Mucosa of descending colon (tissue), 3 donors: ENCODE data around the gene TPST1. TPM values are rescaled to one million over a fixed set of nuclear protein-coding genes. Genes with fewer than 3 reads are reported as not detected.
"Not testable (repeated sequence)": the region's sequence is repeated elsewhere in the genome, so short reads cannot be mapped to it uniquely, and the experiment has no call there.

ENCODE experiments used
- ATAC-seq: fragments of 200-7000 bp; cut with Tn5 transposase; one replicate; pipeline ENCODE4 v1.9.1; 2020; ENCODE audit warnings: mild to moderate bottlenecking, moderate library complexity
- DNase-seq, 3 donors: peaks; one replicate each; pipeline ENCODE4 v3.0.0-alpha.2; 2020
- H3K36me3 ChIP-seq: fragments of 200-600 bp; one replicate; pipeline ENCODE4 v1.8.0; 2021; ENCODE audit warnings: low read depth, mild to moderate bottlenecking
- H3K4me1 ChIP-seq: fragments of 200-600 bp; one replicate; pipeline ENCODE4 v1.8.0; 2021; ENCODE audit warnings: low read depth, mild to moderate bottlenecking
- H3K4me3 ChIP-seq: fragments of 200-600 bp; one replicate; pipeline ENCODE4 v1.8.0; 2021; ENCODE audit warnings: mild to moderate bottlenecking
- H3K9me3 ChIP-seq: fragments of 200-600 bp; one replicate; pipeline ENCODE4 v1.8.0; 2021; ENCODE audit warnings: mild to moderate bottlenecking
- CTCF ChIP-seq: fragments of 200-600 bp; IDR thresholded peaks from one replicate; pipeline ENCODE4 v1.8.0; 2022; ENCODE audit warnings: antibody characterized with exemption, mild to moderate bottlenecking
- intact Hi-C, 2 donors: fragments of 100-400 bp; cut with DNase I in 1 of 2; cut with micrococcal nuclease in 1 of 2; formaldehyde crosslinking; loops; one replicate each; pipeline versions ENCODE4 v1.11.0 to v1.11.1; 2022; cut with DNase I, micrococcal nuclease
- total RNA-seq, 3 donors: library from RNA; stranded (reverse); fragmentation: NEBNext Ultra II Directional in 2 of 3; extraction: Animal tissue kit (Norgen Biotek cat#: 25700) in 2 of 3; gene quantifications; one replicate each; pipeline versions ENCODE4 v1.2.1 to v1.2.4, GENCODE V29; 2021 to 2023
- donor health status: DM: no; HTN: no; CAD: no; lungs with moderate emphysema.
- donor health status: DM: no; HTN: no; CAD: no.
- donor health status: DM: no; HTN: yes; CAD: no.

TPST1 gene
- total RNA-seq, 3 donors from 2014 or later: 3.5 to 15.0 (median 8.5) TPM

GRCh38 chr7:66315192-66315591 is 110.1 kb downstream of the TPST1 start:
- H3K4me3 ChIP-seq: no peak overlapping the region
- no peaks in the 10 kb centered on the region for H3K9me3 ChIP-seq
- no peak for DNase-seq
- TF ChIP-seq CTCF: no peak
- ATAC-seq: no peak
- H3K36me3 ChIP-seq: no peaks in the 10 kb centered on the region
- no peaks in the 10 kb centered on the region for H3K4me1 ChIP-seq
- intact Hi-C loops: no loop called here

- Histone ChIP-seq H3K36me3 (no peaks in the 10 kb centered on the region), H3K4me3 (no peak overlapping the region), H3K9me3 (no peaks in the 10 kb centered on the region), H3K4me1 (no peaks in the 10 kb centered on the region)
- intact Hi-C loops: no loop called here
- ATAC-seq (no peak), DNase-seq (no peak)
- TF ChIP-seq CTCF: no peak
These were observed 114.4 kb downstream of the TPST1 start for GRCh38 chr7:66319407-66319979.

- no peak for TF ChIP-seq CTCF
- H3K9me3 ChIP-seq: no peaks in the 10 kb centered on the region
- intact Hi-C loops: no loop called here
- no peak overlapping the region for H3K4me3 ChIP-seq
- no peaks in the 10 kb centered on the region for H3K4me1 ChIP-seq
- DNase-seq: no peak
- no peaks in the 10 kb centered on the region for H3K36me3 ChIP-seq
- peak; percentile 41 for ATAC-seq
These were observed 116.1 kb downstream of the TPST1 start for GRCh38 chr7:66321283-66321682.

GRCh38 chr7:66323114-66323796 is 118.1 kb downstream of the TPST1 start:
- intact Hi-C loops: no loop called here
- DNase-seq: no peak
- no peaks in the 10 kb centered on the region for H3K9me3 ChIP-seq

GRCh38 chr7:66324985-66325384 is 119.9 kb downstream of the TPST1 start:
- H3K9me3 ChIP-seq, H3K4me1 ChIP-seq, H3K36me3 ChIP-seq, H3K4me3 ChIP-seq, DNase-seq, ATAC-seq, intact Hi-C loops: not testable (repeated sequence)

More at GRCh38 chr7:66323114-66323796, 118.1 kb downstream of the TPST1 start:
- no peak for TF ChIP-seq CTCF
- H3K4me3 ChIP-seq: no peak overlapping the region
- H3K4me1 ChIP-seq: no peaks in the 10 kb centered on the region
- ATAC-seq: no peak
- H3K36me3 ChIP-seq: no peaks in the 10 kb centered on the region

GRCh38 chr7:66326501-66327215 is 121.5 kb downstream of the TPST1 start:
- Histone ChIP-seq H3K36me3 (no peaks in the 10 kb centered on the region), H3K4me3 (no peak overlapping the region), H3K4me1 (no peaks in the 10 kb centered on the region), H3K9me3 (no peaks in the 10 kb centered on the region)
- no peak for TF ChIP-seq CTCF
- intact Hi-C loops: no loop called here
- ATAC-seq (no peak), DNase-seq (no peak)
